Smooth muscle cell of bladder (primary cell): Measurements from ENCODE around the gene ALDH2. TPM values are rescaled to one million over a fixed set of nuclear protein-coding genes. Genes with fewer than 3 reads are reported as not detected.

Experiments
- total RNA-seq: library from RNA; depleted of rRNA; stranded (reverse); fragments of >200 nt; gene quantifications from 2 replicates; pipeline ENCODE4 v1.2.3, GENCODE V29; 2014

ALDH2 gene
- 122 and 163 TPM in 2 replicates for total RNA-seq

GRCh38 chr12:111766608-111767361 lies at the start of gene ALDH2:
Gene ALDH2 (plus strand): TSS chr12:111766933. CDS start chr12:111766983, 50 bp downstream.

GRCh38 chr12:111841750-111842555 lies 75.2 kb downstream of the ALDH2 start, which contains the start of gene MAPKAPK5:
Gene MAPKAPK5 (plus strand): TSS chr12:111842228. CDS start chr12:111842734, 506 bp downstream.

Other genes with a start within 250 kb of the ALDH2 start
- gene ATXN2, start 167.6 kb upstream of the ALDH2 start, total RNA-seq = 15.6 and 22.2 TPM in 2 replicates
- 15.1 and 22.8 TPM in 2 replicates for gene BRAP, start 81.0 kb upstream of the ALDH2 start, total RNA-seq
- 12.4 and 15.8 TPM in 2 replicates for gene ACAD10, start 80.9 kb upstream of the ALDH2 start, total RNA-seq
- 23.2 and 26.8 TPM in 2 replicates for gene MAPKAPK5, start 75.3 kb downstream of the ALDH2 start, total RNA-seq
- gene TMEM116, start 246.2 kb downstream of the ALDH2 start, total RNA-seq = 9.2 and 14.1 TPM in 2 replicates
- gene ERP29, start 246.5 kb downstream of the ALDH2 start, total RNA-seq = 104 and 124 TPM in 2 replicates